Endothelial cell of umbilical vein (primary cell): ENCODE data around the gene RAD51B. TPM values are rescaled to one million over a fixed set of nuclear protein-coding genes. Genes with fewer than 3 reads are reported as not detected.

Experiments used
- BruUV-seq: library from RNA; stranded (reverse); fragments of 400-500 nt; replicated peaks from 2 replicates; lab custom pipeline; 2021; lab: Mats Ljungman, UMichigan
- CTCF ChIA-PET: fragments of 300-600, 350-600 bp; sonication (Branson Sonifier 250); formaldehyde crosslinking; loops from one replicate; lab custom pipeline; 2021; ENCODE audit warnings: antibody characterized with exemption, inconsistent platforms; lab: Charles Lee
- POLR2A ChIA-PET: fragments of 300-600, 350-600 bp; sonication (Branson Sonifier 250); formaldehyde crosslinking; loops from one replicate; lab custom pipeline; 2021; ENCODE audit warnings: antibody characterized with exemption, inconsistent platforms; lab: Charles Lee
- DNase-seq: peaks from one replicate; pipeline ENCODE4 v3.0.0-alpha.2; 2011; ENCODE audit warnings: low read depth, low spot score
- FAIRE-seq: peaks from 2 replicates; lab custom pipeline; 2011; peaks lifted over from hg19 to GRCh38; lab: Jason Lieb, UNC
- H2AFZ ChIP-seq: 2 replicates; pipeline ENCODE4 v1.6.0; 2012; ENCODE audit warnings: low read depth, low read length, control low read depth, inconsistent platforms
- H3K27ac ChIP-seq: 2 replicates; pipeline ENCODE4 v1.5.1; 2011; ENCODE audit warnings: low read depth, mild to moderate bottlenecking, control low read depth, low read length, moderate library complexity; ENCODE audit not compliant: insufficient read depth
- H3K27me3 ChIP-seq, 2 experiments: 2 replicates each; pipeline versions ENCODE4 v1.6.0 to v1.6.1; 2011; ENCODE audit warnings: low read length in 2 of 2, mixed read lengths in 1 of 2; ENCODE audit not compliant: control insufficient read depth in 2 of 2, insufficient read depth in 2 of 2
- H3K36me3 ChIP-seq, 2 experiments: 2 replicates in 1 of 2; 3 replicates in 1 of 2; pipeline ENCODE4 v1.5.1; 2011; ENCODE audit warnings: low read length in 2 of 2, mild to moderate bottlenecking in 1 of 2, moderate library complexity in 1 of 2; ENCODE audit not compliant: control insufficient read depth in 2 of 2, insufficient read depth in 2 of 2; ENCODE audit errors: extremely low read depth in 1 of 2
- H3K4me1 ChIP-seq: 3 replicates; pipeline ENCODE4 v1.5.1; 2011; ENCODE audit warnings: mild to moderate bottlenecking, low read length; ENCODE audit not compliant: control insufficient read depth, insufficient read depth; ENCODE audit errors: extremely low read depth
- H3K4me2 ChIP-seq: 2 replicates; pipeline ENCODE4 v1.6.1; 2011; ENCODE audit warnings: low read length, control low read depth, mixed read lengths; ENCODE audit not compliant: insufficient read depth
- H3K4me3 ChIP-seq, 3 experiments: fragments of 200-600 bp in 1 of 3; sonication (generic), shearing (Covaris generic) in 1 of 3; replicated peaks in 1 of 3; 2 replicates each; pipeline ENCODE4 v1.5.1; 2011 to 2016; ENCODE audit warnings: control low read depth in 3 of 3, low read length in 3 of 3, mild to moderate bottlenecking in 2 of 3, inconsistent platforms in 1 of 3, low read depth in 1 of 3, moderate library complexity in 1 of 3; ENCODE audit not compliant: insufficient read depth in 1 of 3
- H3K79me2 ChIP-seq: 2 replicates; pipeline ENCODE4 v1.6.0; 2012; ENCODE audit warnings: low read length, inconsistent platforms; ENCODE audit not compliant: control insufficient read depth, insufficient read depth
- H3K9ac ChIP-seq: replicated peaks from 2 replicates; pipeline ENCODE3; 2011; ENCODE audit warnings: low read length, control low read depth; ENCODE audit not compliant: insufficient read depth; ENCODE audit errors: extremely low read depth
- H3K9me1 ChIP-seq: replicated peaks from 3 replicates; pipeline ENCODE4 v1.6.0; 2011; ENCODE audit warnings: mild to moderate bottlenecking, low read length; ENCODE audit not compliant: control insufficient read depth, insufficient read depth; ENCODE audit errors: extremely low read depth
- H3K9me3 ChIP-seq: replicated peaks from 2 replicates; pipeline ENCODE4 v1.5.1; 2012; ENCODE audit warnings: low read length, inconsistent platforms; ENCODE audit not compliant: control insufficient read depth, insufficient read depth
- H4K20me1 ChIP-seq: replicated peaks from 2 replicates; pipeline ENCODE3; 2011; ENCODE audit warnings: mild to moderate bottlenecking, low read length; ENCODE audit not compliant: control insufficient read depth, insufficient read depth; ENCODE audit errors: extremely low read depth
- CTCF ChIP-seq, 2 donors: IDR thresholded peaks; 1 replicate in 1 of 2; 2 replicates in 1 of 2; pipeline ENCODE4 v1.5.1; 2011; ENCODE audit warnings: low read length in 2 of 2, mild to moderate bottlenecking in 2 of 2, moderate library complexity in 2 of 2, control low read depth in 1 of 2, inconsistent platforms in 1 of 2, low read depth in 1 of 2; ENCODE audit not compliant: insufficient read depth in 1 of 2; ENCODE audit errors: extremely low read depth in 1 of 2
- EZH2 ChIP-seq: IDR thresholded peaks from 2 replicates; pipeline ENCODE4 v1.6.1; 2012; ENCODE audit warnings: borderline replicate concordance, low read depth, mild to moderate bottlenecking, moderate library complexity, low read length, inconsistent platforms; ENCODE audit not compliant: severe bottlenecking
- FOS ChIP-seq: IDR thresholded peaks from 2 replicates; pipeline ENCODE4 v1.6.1; 2011; ENCODE audit warnings: mild to moderate bottlenecking, low read length, moderate library complexity, borderline replicate concordance; ENCODE audit not compliant: insufficient read depth
- GATA2 ChIP-seq: IDR thresholded peaks from 2 replicates; pipeline ENCODE4 v1.7.0; 2011; ENCODE audit warnings: low read depth, mild to moderate bottlenecking, moderate library complexity, mixed read lengths, low read length; ENCODE audit not compliant: insufficient read length, insufficient read depth
- JUN ChIP-seq: IDR thresholded peaks from 2 replicates; pipeline ENCODE4 v1.6.1; 2011; ENCODE audit warnings: borderline replicate concordance, low read depth; ENCODE audit not compliant: insufficient read length, insufficient read depth
- MAX ChIP-seq: IDR thresholded peaks from 2 replicates; pipeline ENCODE4 v1.6.1; 2011; ENCODE audit not compliant: insufficient read depth, insufficient read length
- MYC ChIP-seq: IDR thresholded peaks from one replicate; pipeline ENCODE4 v1.6.1; 2011; ENCODE audit warnings: mild to moderate bottlenecking, low read depth, low read length
- POLR2A ChIP-seq: IDR thresholded peaks from 2 replicates; pipeline ENCODE4 v1.6.1; 2012; ENCODE audit warnings: low read depth, mild to moderate bottlenecking, control low read depth, low read length
- POLR2AphosphoS5 ChIP-seq: IDR thresholded peaks from 2 replicates; pipeline ENCODE4 v1.6.1; 2012; ENCODE audit warnings: low read depth, mild to moderate bottlenecking, control low read depth, low read length, moderate library complexity; ENCODE audit not compliant: insufficient read depth
- dilution Hi-C: fragments of 300-500 bp; cut with MboI; formaldehyde crosslinking; loops from one replicate; pipeline ENCODE4 v1.15.0; 2019; ENCODE audit warnings: low sequenced_read_pairs; ENCODE audit not compliant: extremely low pct_ligation_motif_present
- intact Hi-C: fragments of 100-400 bp; cut with micrococcal nuclease; formaldehyde crosslinking; loops from one replicate; pipeline ENCODE4 v1.10.0; 2022
- polyA plus RNA-seq, 4 experiments: library from polyadenylated mRNA; depleted of rRNA in 3 of 4; stranded (reverse) in 3 of 4; unstranded in 1 of 4; fragments of >200 nt; gene quantifications; 2 replicates each; pipeline versions ENCODE4 v1.2.1 to v1.2.3, GENCODE V29; 2011 to 2012; ENCODE audit warnings: missing spikeins in 1 of 4
- total RNA-seq: library from RNA; stranded (reverse); gene quantifications from 2 replicates; pipeline ENCODE4 v1.2.3, GENCODE V29; 2021

The RAD51B gene
- total and polyA plus RNA-seq, 2 donors (not counting 3 experiments of a cell fraction or from before 2014, with no cell fraction given) = 3.9 to 19.0 TPM

GRCh38 chr14:68379510-68380328 is 560.1 kb downstream of the RAD51B start:
- Histone ChIP-seq H3K4me2 (no peak overlapping the region), H3K4me1 (peaks cover 12% of the 10 kb centered on the region), H3K27ac (no peak overlapping the region), H3K4me3 (no peak overlapping the region), H3K79me2 (no peaks in the 10 kb centered on the region), H3K9ac (no peak overlapping the region), H4K20me1 (no peaks in the 10 kb centered on the region), H3K9me3 (no peaks in the 10 kb centered on the region), H3K36me3 (no peaks in the 10 kb centered on the region), H3K9me1 (no peaks in the 10 kb centered on the region), H2AFZ (no peak overlapping the region), H3K27me3 (no peaks in the 10 kb centered on the region)
- no peak for TF ChIP-seq MYC
- TF ChIP-seq POLR2A = no peak
- no peak for TF ChIP-seq CTCF (IDR thresholded peaks at IDR 0.05; ENCODE audit: extremely low read depth in 1 of 2, insufficient read depth in 1 of 2, low read depth in 1 of 2, low read length in 2 of 2)
- TF ChIP-seq MAX = no peak
- TF ChIP-seq POLR2AphosphoS5 = no peak
- no peak for TF ChIP-seq GATA2
- no peak for TF ChIP-seq EZH2
- TF ChIP-seq FOS = no peak
- no peak for TF ChIP-seq JUN
- ChIA-PET CTCF (interaction anchor here (2.7 kb wide), 1 partner anchor 11 kb away, joined by 8 read pairs; no protein-coding TSS in a partner anchor), POLR2A (no interaction called here)
- dilution Hi-C loops = no loop called here
- FAIRE-seq (no peak), DNase-seq (peak; percentile 57)
- intact Hi-C loops = loop anchor here (5.0 kb wide), 1 partner anchor 413 kb away; the partner anchor contains the start of gene ZFP36L1
- no TSS peak for BruUV-seq
